Lower leg skin (tissue), 3 donors: ENCODE results near the gene C6orf15.

Source experiments
- POLR2A ChIP-seq, 2 donors: fragments of 450-650 bp; IDR thresholded peaks; one replicate each; pipeline ENCODE4 v1.6.1; 2016 to 2017; ENCODE audit warnings: antibody characterized with exemption in 2 of 2, mild to moderate bottlenecking in 1 of 2, moderate library complexity in 1 of 2
- TF ChIP-seq, protein P1 (sequence below), 3 donors: fragments of 450-650 bp; IDR thresholded peaks; one replicate each; pipeline ENCODE4 v1.5.1; 2016; ENCODE audit warnings: antibody characterized with exemption in 3 of 3, mild to moderate bottlenecking in 3 of 3, moderate library complexity in 2 of 3

DNA sequence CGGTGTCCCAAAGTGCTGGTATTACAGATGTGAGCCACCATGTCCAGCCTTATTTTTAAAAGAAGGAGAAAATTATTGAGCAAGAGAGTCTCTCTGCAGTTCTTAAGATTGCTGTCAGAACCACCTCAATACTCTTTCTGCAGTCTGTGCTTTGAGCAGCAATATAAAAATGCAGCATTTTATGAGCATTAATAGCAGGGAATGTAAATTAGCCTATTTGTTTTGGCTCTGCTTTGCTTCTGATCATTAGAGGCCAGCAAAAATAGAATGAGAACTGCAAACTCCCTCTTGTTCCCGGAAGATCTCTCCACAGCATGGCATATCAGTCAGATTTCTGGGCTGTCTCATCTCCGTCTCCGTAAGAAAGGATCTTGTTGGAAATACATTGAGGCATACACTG is 35.8 kb downstream of the C6orf15 start:
- TF ChIP-seq, protein P1, sequence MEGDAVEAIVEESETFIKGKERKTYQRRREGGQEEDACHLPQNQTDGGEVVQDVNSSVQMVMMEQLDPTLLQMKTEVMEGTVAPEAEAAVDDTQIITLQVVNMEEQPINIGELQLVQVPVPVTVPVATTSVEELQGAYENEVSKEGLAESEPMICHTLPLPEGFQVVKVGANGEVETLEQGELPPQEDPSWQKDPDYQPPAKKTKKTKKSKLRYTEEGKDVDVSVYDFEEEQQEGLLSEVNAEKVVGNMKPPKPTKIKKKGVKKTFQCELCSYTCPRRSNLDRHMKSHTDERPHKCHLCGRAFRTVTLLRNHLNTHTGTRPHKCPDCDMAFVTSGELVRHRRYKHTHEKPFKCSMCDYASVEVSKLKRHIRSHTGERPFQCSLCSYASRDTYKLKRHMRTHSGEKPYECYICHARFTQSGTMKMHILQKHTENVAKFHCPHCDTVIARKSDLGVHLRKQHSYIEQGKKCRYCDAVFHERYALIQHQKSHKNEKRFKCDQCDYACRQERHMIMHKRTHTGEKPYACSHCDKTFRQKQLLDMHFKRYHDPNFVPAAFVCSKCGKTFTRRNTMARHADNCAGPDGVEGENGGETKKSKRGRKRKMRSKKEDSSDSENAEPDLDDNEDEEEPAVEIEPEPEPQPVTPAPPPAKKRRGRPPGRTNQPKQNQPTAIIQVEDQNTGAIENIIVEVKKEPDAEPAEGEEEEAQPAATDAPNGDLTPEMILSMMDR (IDR thresholded peaks at IDR 0.05): no peak
- no peak for TF ChIP-seq POLR2A (IDR thresholded peaks at IDR 0.05)
